B cell (primary cell): ENCODE measurements around the gene ST6GAL1.

Experiments
- CTCF ChIP-seq: fragments of 200-600 bp; IDR thresholded peaks from one replicate; pipeline ENCODE4 v1.8.0; 2022; ENCODE audit warnings: antibody characterized with exemption, mild to moderate bottlenecking
- EZH2 ChIP-seq: IDR thresholded peaks from 2 replicates; pipeline ENCODE4 v1.6.1; 2012; ENCODE audit warnings: borderline replicate concordance, low read depth, mild to moderate bottlenecking, moderate library complexity, low read length; ENCODE audit not compliant: insufficient read depth, poor library complexity, severe bottlenecking

- TF ChIP-seq CTCF: no peak
- no peak for TF ChIP-seq EZH2
Observed at GRCh38 chr3:186929685-186930084, 641 bp upstream of the ST6GAL1 start.
